Mesenchymal stem cell (in vitro differentiated cells and primary cell): ENCODE data around the gene ZFHX3.

Experiments used
- DNase-seq: peaks from one replicate; pipeline ENCODE4 v3.0.0-alpha.2; 2013
- H2AFZ ChIP-seq: one replicate; pipeline ENCODE4 v1.6.1; 2013; ENCODE audit warnings: low read depth, mild to moderate bottlenecking, control low read depth, inconsistent platforms, low read length, moderate library complexity
- H2AK5ac ChIP-seq: 2 replicates; pipeline ENCODE4 v1.6.1; 2013; ENCODE audit warnings: low read length, moderate library complexity, mild to moderate bottlenecking, inconsistent platforms; ENCODE audit not compliant: severe bottlenecking
- H2BK120ac ChIP-seq: one replicate; pipeline ENCODE4 v1.6.1; 2013; ENCODE audit warnings: low read depth, mild to moderate bottlenecking, inconsistent platforms, low read length, moderate library complexity
- H2BK12ac ChIP-seq, 2 experiments: one replicate each; pipeline ENCODE4 v1.6.1; 2013; ENCODE audit warnings: inconsistent platforms in 2 of 2, low read length in 2 of 2, mild to moderate bottlenecking in 2 of 2, moderate library complexity in 2 of 2, control low read depth in 1 of 2
- H2BK15ac ChIP-seq: one replicate; pipeline ENCODE4 v1.6.1; 2013; ENCODE audit warnings: mild to moderate bottlenecking, low read depth, inconsistent platforms; ENCODE audit not compliant: poor library complexity, severe bottlenecking
- H2BK5ac ChIP-seq: 2 replicates; pipeline ENCODE4 v1.6.1; 2013; ENCODE audit warnings: low read depth, mild to moderate bottlenecking, low read length, control low read depth, inconsistent platforms; ENCODE audit not compliant: poor library complexity, severe bottlenecking
- H3K14ac ChIP-seq, 2 experiments: one replicate each; pipeline ENCODE4 v1.6.1; 2013; ENCODE audit warnings: inconsistent platforms in 2 of 2, low read length in 2 of 2, control low read depth in 1 of 2, mild to moderate bottlenecking in 1 of 2, moderate library complexity in 1 of 2
- H3K18ac ChIP-seq, 2 experiments: one replicate each; pipeline ENCODE4 v1.6.1; 2013; ENCODE audit warnings: inconsistent platforms in 2 of 2, low read length in 2 of 2, control low read depth in 1 of 2, low read depth in 1 of 2, mild to moderate bottlenecking in 1 of 2
- H3K23ac ChIP-seq, 2 experiments: one replicate each; pipeline ENCODE4 v1.6.1; 2013; ENCODE audit warnings: inconsistent platforms in 2 of 2, low read length in 2 of 2, mild to moderate bottlenecking in 2 of 2, moderate library complexity in 2 of 2, control low read depth in 1 of 2
- H3K27ac ChIP-seq: 2 replicates; pipeline ENCODE4 v1.5.1; 2013; ENCODE audit warnings: mild to moderate bottlenecking, moderate library complexity, low read length, control low read depth, inconsistent platforms; ENCODE audit not compliant: poor library complexity, severe bottlenecking
- H3K27me3 ChIP-seq, 2 experiments: 2 replicates each; pipeline versions ENCODE4 v1.6.1 to v1.7.0; 2013; ENCODE audit warnings: low read length in 2 of 2, mild to moderate bottlenecking in 2 of 2, moderate library complexity in 2 of 2, control low read depth in 1 of 2, inconsistent platforms in 1 of 2; ENCODE audit not compliant: control insufficient read depth in 1 of 2, insufficient read depth in 1 of 2
- H3K36me3 ChIP-seq, 2 experiments: 2 replicates each; pipeline versions ENCODE4 v1.6.1 to v1.7.0; 2013; ENCODE audit warnings: low read length in 2 of 2, control low read depth in 1 of 2, inconsistent platforms in 1 of 2, low read depth in 1 of 2, mild to moderate bottlenecking in 1 of 2; ENCODE audit not compliant: insufficient read depth in 2 of 2, control insufficient read depth in 1 of 2
- H3K4ac ChIP-seq, 2 experiments: one replicate each; pipeline ENCODE4 v1.6.1; 2013; ENCODE audit warnings: inconsistent platforms in 2 of 2, low read length in 2 of 2, mild to moderate bottlenecking in 2 of 2, moderate library complexity in 2 of 2, control low read depth in 1 of 2, low read depth in 1 of 2
- H3K4me1 ChIP-seq: 2 replicates; pipeline ENCODE4 v1.6.1; 2013; ENCODE audit warnings: low read depth, low read length, control low read depth; ENCODE audit not compliant: control insufficient read depth, insufficient read depth
- H3K4me2 ChIP-seq: 2 replicates; pipeline ENCODE4 v1.6.1; 2013; ENCODE audit warnings: low read length, mild to moderate bottlenecking, inconsistent platforms; ENCODE audit not compliant: poor library complexity, severe bottlenecking
- H3K4me3 ChIP-seq, 2 experiments: 2 replicates each; pipeline versions ENCODE4 v1.5.1 to v1.7.0; 2013; ENCODE audit warnings: low read length in 2 of 2, mild to moderate bottlenecking in 2 of 2, control low read depth in 1 of 2, low read depth in 1 of 2; ENCODE audit not compliant: insufficient read depth in 1 of 2
- H3K79me1 ChIP-seq: replicated peaks from 2 replicates; pipeline ENCODE4 v1.6.1; 2013; ENCODE audit warnings: mild to moderate bottlenecking, control low read depth, low read length, inconsistent platforms; ENCODE audit not compliant: poor library complexity, severe bottlenecking
- H3K9ac ChIP-seq: 2 replicates; pipeline ENCODE4 v1.7.0; 2013; ENCODE audit warnings: mild to moderate bottlenecking, low read length, moderate library complexity
- H3K9me3 ChIP-seq: 2 replicates; pipeline ENCODE4 v1.7.0; 2013; ENCODE audit warnings: mild to moderate bottlenecking, low read length; ENCODE audit not compliant: control insufficient read depth
- H4K8ac ChIP-seq: one replicate; pipeline ENCODE4 v1.6.1; 2013; ENCODE audit warnings: inconsistent platforms, mild to moderate bottlenecking, low read length, moderate library complexity
- H4K91ac ChIP-seq: one replicate; pipeline ENCODE4 v1.6.1; 2013; ENCODE audit warnings: mild to moderate bottlenecking, low read length, inconsistent platforms
- WGBS: methylation state at CpG from one replicate; pipeline ENCODE4 v1.1.7; 2013; ENCODE audit warnings: mixed read lengths; 5-methylcytosine and 5-hydroxymethylcytosine counted together

ZFHX3 gene

GRCh38 chr16:72821185-72821950 is 226.6 kb downstream of the ZFHX3 start:
- H4K91ac ChIP-seq, result no peak overlapping the region
- H2BK12ac ChIP-seq, result no peak overlapping the region
- peaks cover 0 to 8% of the 10 kb centered on the region in 2 experiments for H3K36me3 ChIP-seq
- no peak overlapping the region for H2BK15ac ChIP-seq
- no peak overlapping the region for H3K4me3 ChIP-seq
- H2AK5ac ChIP-seq, result no peak overlapping the region
- no peak overlapping the region for H2AFZ ChIP-seq
- H4K8ac ChIP-seq, result peak overlapping the region; percentile 69
- no peak overlapping the region for H2BK120ac ChIP-seq
- H3K14ac ChIP-seq, result no peak overlapping the region
- no peak overlapping the region for H2BK5ac ChIP-seq
- H3K27ac ChIP-seq, result no peak overlapping the region
- 88% methylated on average over 9 of the region's 9 CpGs for WGBS
- H3K27me3 ChIP-seq, result no peaks in the 10 kb centered on the region
- H3K23ac ChIP-seq, result no peak overlapping the region
- H3K4ac ChIP-seq, result no peak overlapping the region
- no peak overlapping the region for H3K18ac ChIP-seq
- H3K9ac ChIP-seq, result no peak overlapping the region
- DNase-seq, result peak; percentile 44
- H3K4me1 ChIP-seq, result peaks cover 12% of the 10 kb centered on the region
- peaks cover 2% of the 10 kb centered on the region for H3K79me1 ChIP-seq
- H3K9me3 ChIP-seq, result no peaks in the 10 kb centered on the region
- no peak overlapping the region for H3K4me2 ChIP-seq

GRCh38 chr16:72819345-72819744 is 228.6 kb downstream of the ZFHX3 start:
- no peak overlapping the region for H2BK5ac ChIP-seq
- H3K4me2 ChIP-seq, result no peak overlapping the region
- no peak overlapping the region for H3K4ac ChIP-seq
- H3K23ac ChIP-seq, result no peak overlapping the region
- H2AK5ac ChIP-seq, result no peak overlapping the region
- H2BK15ac ChIP-seq, result no peak overlapping the region
- no peaks in the 10 kb centered on the region for H3K36me3 ChIP-seq
- H3K27ac ChIP-seq, result no peak overlapping the region
- no peak overlapping the region for H4K91ac ChIP-seq
- WGBS, result 84% methylated on average over 6 of the region's 6 CpGs
- H3K14ac ChIP-seq, result no peak overlapping the region
- H3K79me1 ChIP-seq, result peaks cover 2% of the 10 kb centered on the region
- H3K27me3 ChIP-seq, result no peaks in the 10 kb centered on the region
- no peaks in the 10 kb centered on the region for H3K9me3 ChIP-seq
- no peak overlapping the region for H3K18ac ChIP-seq
- no peak overlapping the region for H2AFZ ChIP-seq
- H3K9ac ChIP-seq, result no peak overlapping the region
- DNase-seq, result peak; percentile 21
- H2BK120ac ChIP-seq, result no peak overlapping the region
- no peak overlapping the region for H3K4me3 ChIP-seq
- H2BK12ac ChIP-seq, result no peak overlapping the region
- H3K4me1 ChIP-seq, result peaks cover 12% of the 10 kb centered on the region
- H4K8ac ChIP-seq, result no peak overlapping the region

- H2BK15ac ChIP-seq, result no peak overlapping the region
- 100% methylated on average over 1 of the region's 4 CpGs for WGBS
- H3K4me2 ChIP-seq, result no peak overlapping the region
- no peak overlapping the region for H2AK5ac ChIP-seq
- no peak overlapping the region for H3K18ac ChIP-seq
- no peak overlapping the region for H3K9ac ChIP-seq
- H3K9me3 ChIP-seq, result no peaks in the 10 kb centered on the region
- no peak overlapping the region for H2BK12ac ChIP-seq
- H3K4me1 ChIP-seq, result peaks cover 12% of the 10 kb centered on the region
- H2BK5ac ChIP-seq, result no peak overlapping the region
- no peak overlapping the region for H3K14ac ChIP-seq
- H3K23ac ChIP-seq, result no peak overlapping the region
- no peak overlapping the region for H4K8ac ChIP-seq
- no peak overlapping the region for H3K4ac ChIP-seq
- no peak overlapping the region for H3K4me3 ChIP-seq
- no peaks in the 10 kb centered on the region for H3K27me3 ChIP-seq
- no peak overlapping the region for H3K27ac ChIP-seq
- no peak for DNase-seq
- no peak overlapping the region for H2AFZ ChIP-seq
- peaks cover 2% of the 10 kb centered on the region for H3K79me1 ChIP-seq
- H2BK120ac ChIP-seq, result no peak overlapping the region
- no peaks in the 10 kb centered on the region for H3K36me3 ChIP-seq
- H4K91ac ChIP-seq, result no peak overlapping the region
These were observed 229.6 kb downstream of the ZFHX3 start for GRCh38 chr16:72818236-72818845.

- Histone ChIP-seq H3K4me2 (no peak overlapping the region), H3K9me3 (no peaks in the 10 kb centered on the region), H2AFZ (no peak overlapping the region), H2BK12ac (no peak overlapping the region), H3K36me3 (peaks cover 7 to 10% of the 10 kb centered on the region in 2 experiments), H2BK5ac (no peak overlapping the region), H3K27ac (no peak overlapping the region), H2AK5ac (no peak overlapping the region), H3K79me1 (peaks cover 2% of the 10 kb centered on the region), H4K91ac (no peak overlapping the region), H4K8ac (no peak overlapping the region), H2BK120ac (no peak overlapping the region), H3K18ac (no peak overlapping the region), H3K23ac (no peak overlapping the region), H3K4me3 (no peak overlapping the region), H2BK15ac (no peak overlapping the region), H3K4me1 (peaks cover 11% of the 10 kb centered on the region), H3K14ac (no peak overlapping the region), H3K27me3 (no peaks in the 10 kb centered on the region), H3K9ac (no peak overlapping the region), H3K4ac (no peak overlapping the region)
- 92% methylated on average over 2 of the region's 5 CpGs for WGBS
- DNase-seq, result peak; percentile 87
These were observed 232.3 kb downstream of the ZFHX3 start for GRCh38 chr16:72815348-72816318.
